K562 (cell line): ENCODE data around the gene NUP188. TPM values are rescaled to one million over a fixed set of nuclear protein-coding genes. Genes with fewer than 3 reads are reported as not detected.

Experiments
- BRD4 ChIP-seq: fragments of 200-600 bp; sonication (generic); IDR thresholded peaks from 2 replicates; pipeline ENCODE4 v1.6.1; 2017; ENCODE audit warnings: inconsistent platforms
- CCNT2 ChIP-seq: IDR thresholded peaks from 2 replicates; pipeline ENCODE4 v1.6.1; 2011; ENCODE audit warnings: borderline replicate concordance, low read depth, mild to moderate bottlenecking, moderate library complexity, mixed read lengths, low read length; ENCODE audit not compliant: insufficient read length; ENCODE audit errors: extremely low read depth
- DMBX1 ChIP-seq: fragments of 250-450 bp; sonication (Bioruptor Pico); IDR thresholded peaks from 2 replicates; pipeline ENCODE4 v1.8.0; 2022; ENCODE audit warnings: inconsistent platforms, mild to moderate bottlenecking, moderate library complexity, borderline replicate concordance
- ERF ChIP-seq: fragments of 450-650 bp; formaldehyde crosslinking; IDR thresholded peaks from 2 replicates; pipeline ENCODE4 v1.4.0; 2020; ENCODE audit warnings: mild to moderate bottlenecking, mixed read lengths
- FOXJ2 ChIP-seq: fragments of 200-800 bp; sonication (Bioruptor generic); IDR thresholded peaks from 2 replicates; pipeline ENCODE4 v1.6.1; 2016; ENCODE audit warnings: missing genetic modification characterization, missing compliant biosample characterization
- MCM3 ChIP-seq: fragments of 450-650 bp; IDR thresholded peaks from 2 replicates; pipeline ENCODE4 v1.6.1; 2016
- POLR3A ChIP-seq: IDR thresholded peaks from 2 replicates; pipeline ENCODE4 v1.6.1; 2011; ENCODE audit warnings: borderline replicate concordance, mild to moderate bottlenecking, moderate library complexity; ENCODE audit not compliant: insufficient read length, insufficient read depth; ENCODE audit errors: extremely low read depth
- RCOR1 ChIP-seq, 2 experiments: IDR thresholded peaks; 2 replicates each; pipeline ENCODE4 v1.6.1; 2012; ENCODE audit warnings: low read depth in 2 of 2, low read length in 2 of 2, borderline replicate concordance in 1 of 2, improper control_type of control experiment in 1 of 2
- SIN3B ChIP-seq: fragments of 450-650 bp; IDR thresholded peaks from 2 replicates; pipeline ENCODE4 v1.6.1; 2017; ENCODE audit warnings: low read depth, mild to moderate bottlenecking, moderate library complexity
- SREBF2 ChIP-seq: sonication (generic); formaldehyde crosslinking; IDR thresholded peaks from 2 replicates; pipeline ENCODE4 v1.4.0; 2020; ENCODE audit warnings: mild to moderate bottlenecking, missing genetic modification reagents
- SUPT5H ChIP-seq: fragments of 450-650 bp; IDR thresholded peaks from 2 replicates; pipeline ENCODE4 v1.6.1; 2016
- TAL1 ChIP-seq: fragments of 450-650 bp; IDR thresholded peaks from 2 replicates; pipeline ENCODE4 v1.6.1; 2016; ENCODE audit warnings: mild to moderate bottlenecking
- ZBTB1 ChIP-seq: sonication (generic); formaldehyde crosslinking; IDR thresholded peaks from 2 replicates; pipeline ENCODE4 v1.8.1; 2023; ENCODE audit warnings: missing genetic modification reagents, low read depth, mild to moderate bottlenecking, borderline replicate concordance
- ZBTB8A ChIP-seq: fragments of 450-650 bp; IDR thresholded peaks from 2 replicates; pipeline ENCODE4 v1.6.1; 2018; ENCODE audit warnings: mild to moderate bottlenecking, moderate library complexity; ENCODE audit not compliant: partially characterized antibody
- ZNF311 ChIP-seq: fragments of 250-450 bp; sonication (Bioruptor Pico); IDR thresholded peaks from 2 replicates; pipeline ENCODE4 v1.4.0; 2020; ENCODE audit warnings: mild to moderate bottlenecking, moderate library complexity
- ZNF77 ChIP-seq: fragments of 250-450 bp; sonication (Bioruptor Pico); IDR thresholded peaks from 2 replicates; pipeline ENCODE4 v1.5.0; 2020
- ZNF830 ChIP-seq: fragments of 250-450 bp; sonication (Bioruptor Pico); IDR thresholded peaks from 2 replicates; pipeline ENCODE4 v1.5.0; 2021; ENCODE audit warnings: mild to moderate bottlenecking
- polyA plus RNA-seq, 8 experiments: library from polyadenylated mRNA; depleted of rRNA in 4 of 8; stranded (reverse) in 5 of 8; unstranded in 3 of 8; fragments of >200 nt; fragmentation: Nextera tagmentation in 2 of 8; fragmentation: Illumina TruSeq in 1 of 8; extraction: Ambion mirVana in 2 of 8; extraction: Trizol in 1 of 8; gene quantifications; 2 replicates each; pipeline versions ENCODE4 v1.2.1 to v1.2.3, GENCODE V29; 2011 to 2014; ENCODE audit warnings: inconsistent platforms in 1 of 8, missing spikeins in 1 of 8
- total RNA-seq, 7 experiments: library from RNA; depleted of rRNA in 6 of 7; stranded (reverse); fragments of >200 nt in 6 of 7; fragmentation: Illumina TruSeq in 2 of 7; extraction: Trizol in 2 of 7; gene quantifications; 2 replicates each; pipeline versions ENCODE4 v1.2.1 to v1.2.3, GENCODE V29; 2011 to 2021; ENCODE audit warnings: low replicate concordance in 1 of 7
- TF ChIP-seq, protein P1 (sequence below): fragments of 250-450 bp; sonication (Bioruptor Pico); IDR thresholded peaks from 2 replicates; pipeline ENCODE4 v1.4.0; 2020; ENCODE audit warnings: mild to moderate bottlenecking
- TF ChIP-seq, protein P2 (sequence below): sonication (generic); formaldehyde crosslinking; IDR thresholded peaks from 2 replicates; pipeline ENCODE4 v1.8.0; 2022; ENCODE audit warnings: mild to moderate bottlenecking, missing genetic modification reagents
- TF ChIP-seq, protein P3 (sequence below): sonication (generic); formaldehyde crosslinking; IDR thresholded peaks from 2 replicates; pipeline ENCODE4 v1.8.0; 2022; ENCODE audit warnings: missing genetic modification reagents, mild to moderate bottlenecking, borderline replicate concordance
- TF ChIP-seq, protein P4 (sequence below): sonication (generic); formaldehyde crosslinking; IDR thresholded peaks from 2 replicates; pipeline ENCODE4 v1.8.0; 2022; ENCODE audit warnings: mild to moderate bottlenecking, missing genetic modification reagents
- TF ChIP-seq, protein P5 (sequence below): fragments of 450-650 bp; IDR thresholded peaks from 2 replicates; pipeline ENCODE4 v1.6.1; 2016; ENCODE audit warnings: missing biosample characterization, missing genetic modification characterization

The NUP188 gene
- total and polyA plus RNA-seq, 9 of the 15 experiments (the other 6 are each of a cell fraction or from before 2014, with no cell fraction given), result 11.7 to 135 (median 70.6) TPM

DNA sequence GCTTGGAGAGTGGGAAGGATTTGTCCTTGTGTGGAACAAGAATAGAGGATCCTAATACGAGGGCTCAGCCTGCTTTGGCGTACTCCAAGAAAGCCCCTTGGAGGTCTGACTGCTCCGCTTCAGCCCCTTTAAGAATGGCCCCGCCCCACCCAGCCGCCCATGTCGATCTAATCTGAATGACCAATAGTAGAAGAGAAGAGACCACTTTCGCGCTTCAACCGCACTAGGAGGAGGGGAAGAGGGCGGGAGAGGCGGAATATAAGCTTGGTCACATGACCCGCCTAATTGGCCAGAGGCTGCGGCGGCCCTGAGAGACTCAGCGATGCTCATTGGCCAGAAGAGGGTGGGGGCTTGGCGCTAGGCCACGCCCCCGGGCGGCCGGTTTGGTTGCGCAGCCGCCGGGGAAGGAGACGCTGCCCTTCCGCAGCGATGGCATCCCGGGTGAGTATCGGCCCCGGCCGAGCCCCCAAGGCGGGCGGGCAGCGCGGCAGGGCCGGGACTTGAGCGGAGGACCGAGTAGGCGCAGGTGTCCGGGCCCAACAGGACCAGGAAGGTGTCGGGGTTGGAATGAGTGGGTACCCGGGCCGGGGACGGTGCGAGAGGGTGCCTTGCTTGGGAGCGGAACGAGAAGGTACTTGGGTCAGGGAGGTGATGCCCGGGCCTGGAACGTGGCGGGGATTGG, 88.9 kb downstream of the NUP188 start, which contains the start of gene MIGA2 (continued):
- TF ChIP-seq, protein P1, sequence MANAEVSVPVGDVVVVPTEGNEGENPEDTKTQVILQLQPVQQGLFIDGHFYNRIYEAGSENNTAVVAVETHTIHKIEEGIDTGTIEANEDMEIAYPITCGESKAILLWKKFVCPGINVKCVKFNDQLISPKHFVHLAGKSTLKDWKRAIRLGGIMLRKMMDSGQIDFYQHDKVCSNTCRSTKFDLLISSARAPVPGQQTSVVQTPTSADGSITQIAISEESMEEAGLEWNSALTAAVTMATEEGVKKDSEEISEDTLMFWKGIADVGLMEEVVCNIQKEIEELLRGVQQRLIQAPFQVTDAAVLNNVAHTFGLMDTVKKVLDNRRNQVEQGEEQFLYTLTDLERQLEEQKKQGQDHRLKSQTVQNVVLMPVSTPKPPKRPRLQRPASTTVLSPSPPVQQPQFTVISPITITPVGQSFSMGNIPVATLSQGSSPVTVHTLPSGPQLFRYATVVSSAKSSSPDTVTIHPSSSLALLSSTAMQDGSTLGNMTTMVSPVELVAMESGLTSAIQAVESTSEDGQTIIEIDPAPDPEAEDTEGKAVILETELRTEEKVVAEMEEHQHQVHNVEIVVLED (CRISPR knock-in tag), result no peak
- peak in 1 of 2 experiments; percentile 37; a peak in 1 of 4 replicates for TF ChIP-seq RCOR1 (IDR thresholded peaks at IDR 0.05; ENCODE audit: borderline replicate concordance in 1 of 2, low read depth in 2 of 2, low read length in 2 of 2)
- TF ChIP-seq POLR3A, result no peak
- no peak for TF ChIP-seq SREBF2 (CRISPR knock-in tag)
- no peak for TF ChIP-seq ZNF77 (CRISPR knock-in tag)
- no peak for TF ChIP-seq FOXJ2 (tag)
- TF ChIP-seq ZNF311 (CRISPR knock-in tag), result no peak
- peak; percentile 82 for TF ChIP-seq SUPT5H
- TF ChIP-seq TAL1, result no peak
- peak; percentile 53 for TF ChIP-seq CCNT2
- TF ChIP-seq ZBTB8A, result no peak
- TF ChIP-seq ZBTB1 (CRISPR knock-in tag), result no peak
- TF ChIP-seq, protein P2, sequence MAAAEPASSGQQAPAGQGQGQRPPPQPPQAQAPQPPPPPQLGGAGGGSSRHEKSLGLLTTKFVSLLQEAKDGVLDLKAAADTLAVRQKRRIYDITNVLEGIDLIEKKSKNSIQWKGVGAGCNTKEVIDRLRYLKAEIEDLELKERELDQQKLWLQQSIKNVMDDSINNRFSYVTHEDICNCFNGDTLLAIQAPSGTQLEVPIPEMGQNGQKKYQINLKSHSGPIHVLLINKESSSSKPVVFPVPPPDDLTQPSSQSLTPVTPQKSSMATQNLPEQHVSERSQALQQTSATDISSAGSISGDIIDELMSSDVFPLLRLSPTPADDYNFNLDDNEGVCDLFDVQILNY, result no peak
- TF ChIP-seq, protein P3, sequence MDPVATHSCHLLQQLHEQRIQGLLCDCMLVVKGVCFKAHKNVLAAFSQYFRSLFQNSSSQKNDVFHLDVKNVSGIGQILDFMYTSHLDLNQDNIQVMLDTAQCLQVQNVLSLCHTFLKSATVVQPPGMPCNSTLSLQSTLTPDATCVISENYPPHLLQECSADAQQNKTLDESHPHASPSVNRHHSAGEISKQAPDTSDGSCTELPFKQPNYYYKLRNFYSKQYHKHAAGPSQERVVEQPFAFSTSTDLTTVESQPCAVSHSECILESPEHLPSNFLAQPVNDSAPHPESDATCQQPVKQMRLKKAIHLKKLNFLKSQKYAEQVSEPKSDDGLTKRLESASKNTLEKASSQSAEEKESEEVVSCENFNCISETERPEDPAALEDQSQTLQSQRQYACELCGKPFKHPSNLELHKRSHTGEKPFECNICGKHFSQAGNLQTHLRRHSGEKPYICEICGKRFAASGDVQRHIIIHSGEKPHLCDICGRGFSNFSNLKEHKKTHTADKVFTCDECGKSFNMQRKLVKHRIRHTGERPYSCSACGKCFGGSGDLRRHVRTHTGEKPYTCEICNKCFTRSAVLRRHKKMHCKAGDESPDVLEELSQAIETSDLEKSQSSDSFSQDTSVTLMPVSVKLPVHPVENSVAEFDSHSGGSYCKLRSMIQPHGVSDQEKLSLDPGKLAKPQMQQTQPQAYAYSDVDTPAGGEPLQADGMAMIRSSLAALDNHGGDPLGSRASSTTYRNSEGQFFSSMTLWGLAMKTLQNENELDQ (CRISPR knock-in tag), result no peak
- no peak for TF ChIP-seq ERF (CRISPR knock-in tag)
- no peak for TF ChIP-seq MCM3
- TF ChIP-seq SIN3B, result no peak
- TF ChIP-seq, protein P4, sequence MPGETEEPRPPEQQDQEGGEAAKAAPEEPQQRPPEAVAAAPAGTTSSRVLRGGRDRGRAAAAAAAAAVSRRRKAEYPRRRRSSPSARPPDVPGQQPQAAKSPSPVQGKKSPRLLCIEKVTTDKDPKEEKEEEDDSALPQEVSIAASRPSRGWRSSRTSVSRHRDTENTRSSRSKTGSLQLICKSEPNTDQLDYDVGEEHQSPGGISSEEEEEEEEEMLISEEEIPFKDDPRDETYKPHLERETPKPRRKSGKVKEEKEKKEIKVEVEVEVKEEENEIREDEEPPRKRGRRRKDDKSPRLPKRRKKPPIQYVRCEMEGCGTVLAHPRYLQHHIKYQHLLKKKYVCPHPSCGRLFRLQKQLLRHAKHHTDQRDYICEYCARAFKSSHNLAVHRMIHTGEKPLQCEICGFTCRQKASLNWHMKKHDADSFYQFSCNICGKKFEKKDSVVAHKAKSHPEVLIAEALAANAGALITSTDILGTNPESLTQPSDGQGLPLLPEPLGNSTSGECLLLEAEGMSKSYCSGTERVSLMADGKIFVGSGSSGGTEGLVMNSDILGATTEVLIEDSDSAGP, result peak; percentile 95
- no peak for TF ChIP-seq ZNF830 (CRISPR knock-in tag)
- TF ChIP-seq BRD4, result no peak
- TF ChIP-seq, protein P5, sequence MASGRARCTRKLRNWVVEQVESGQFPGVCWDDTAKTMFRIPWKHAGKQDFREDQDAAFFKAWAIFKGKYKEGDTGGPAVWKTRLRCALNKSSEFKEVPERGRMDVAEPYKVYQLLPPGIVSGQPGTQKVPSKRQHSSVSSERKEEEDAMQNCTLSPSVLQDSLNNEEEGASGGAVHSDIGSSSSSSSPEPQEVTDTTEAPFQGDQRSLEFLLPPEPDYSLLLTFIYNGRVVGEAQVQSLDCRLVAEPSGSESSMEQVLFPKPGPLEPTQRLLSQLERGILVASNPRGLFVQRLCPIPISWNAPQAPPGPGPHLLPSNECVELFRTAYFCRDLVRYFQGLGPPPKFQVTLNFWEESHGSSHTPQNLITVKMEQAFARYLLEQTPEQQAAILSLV (tag), result no peak
- no peak for TF ChIP-seq DMBX1 (CRISPR knock-in tag)
